K562 (cell line): Measurements from ENCODE around the gene GPR42. TPM values are rescaled to one million over a fixed set of nuclear protein-coding genes. Genes with fewer than 3 reads are reported as not detected.

Source experiments
- ATAC-seq: fragments of 200-7000 bp; cut with Tn5 transposase; 3 replicates; pipeline ENCODE4 v1.9.1; 2020; ENCODE audit warnings: moderate library complexity
- BruUV-seq: library from RNA; stranded (reverse); fragments of 400-500 nt; replicated peaks from 2 replicates; lab custom pipeline; 2021; lab: Mats Ljungman, UMichigan
- CTCF ChIA-PET: fragments of 300-600 bp; formaldehyde crosslinking; extraction: SDS; loops from one replicate; lab custom pipeline; 2021; ENCODE audit warnings: low intra/inter-chr PET ratio; lab: Yijun Ruan, JAX
- POLR2A ChIA-PET: fragments of 300-600, 350-650 bp; sonication (Branson Sonifier 250); formaldehyde crosslinking; extraction: SDS; loops from one replicate; lab custom pipeline; 2021; ENCODE audit warnings: antibody characterized with exemption, inconsistent platforms; lab: Yijun Ruan, JAX
- DNase-seq, 4 experiments: peaks; one replicate each; pipeline versions ENCODE4 v3.0.0 to v3.0.0-alpha.2; 2011 to 2018; ENCODE audit warnings: low spot score in 3 of 4, mixed read lengths in 3 of 4; ENCODE audit errors: extremely low read depth in 1 of 4
- FAIRE-seq: peaks from 2 replicates; lab custom pipeline; 2011; peaks lifted over from hg19 to GRCh38; lab: Jason Lieb, UNC
- H2AFZ ChIP-seq: 2 replicates; pipeline ENCODE4 v1.6.0; 2011; ENCODE audit warnings: low read depth, low read length, control low read depth, inconsistent platforms
- H3K27ac ChIP-seq: fragments of 200-600 bp; 3 replicates; pipeline ENCODE4 v1.8.0; 2011; ENCODE audit warnings: low read depth, mild to moderate bottlenecking, control low read depth, inconsistent platforms, low read length, moderate library complexity, mixed read lengths; ENCODE audit errors: extremely low read depth
- H3K27me3 ChIP-seq, 2 experiments: fragments of 300-600 bp in 1 of 2; 2 replicates in 1 of 2; 3 replicates in 1 of 2; pipeline versions ENCODE4 v1.6.0 to v1.8.0; 2011; ENCODE audit warnings: inconsistent platforms in 2 of 2, low read length in 2 of 2, mild to moderate bottlenecking in 1 of 2, mixed read lengths in 1 of 2, moderate library complexity in 1 of 2; ENCODE audit not compliant: control insufficient read depth in 2 of 2, insufficient read depth in 2 of 2
- H3K36me3 ChIP-seq: fragments of 300-600 bp; 3 replicates; pipeline ENCODE4 v1.8.0; 2011; ENCODE audit warnings: mild to moderate bottlenecking, low read length, inconsistent platforms; ENCODE audit not compliant: control insufficient read depth, insufficient read depth
- H3K4me1 ChIP-seq, 2 experiments: fragments of 200-600 bp in 1 of 2; replicated peaks in 1 of 2; 2 replicates in 1 of 2; 3 replicates in 1 of 2; pipeline versions ENCODE4 v1.5.1 to v1.8.0; 2011; ENCODE audit warnings: inconsistent platforms in 2 of 2, low read length in 2 of 2, mild to moderate bottlenecking in 1 of 2, mixed read lengths in 1 of 2, moderate library complexity in 1 of 2; ENCODE audit not compliant: control insufficient read depth in 2 of 2, insufficient read depth in 2 of 2
- H3K4me2 ChIP-seq: 2 replicates; pipeline ENCODE4 v1.6.1; 2011; ENCODE audit warnings: low read length, control low read depth, inconsistent platforms, mixed read lengths; ENCODE audit not compliant: insufficient read depth
- H3K4me3 ChIP-seq: fragments of 200-600 bp; sonication (generic), shearing (Covaris generic); 2 replicates; pipeline ENCODE4 v1.5.1; 2016; ENCODE audit warnings: control low read depth, inconsistent platforms
- H3K79me2 ChIP-seq: fragments of 200-600 bp; 3 replicates; pipeline ENCODE4 v1.8.0; 2011; ENCODE audit warnings: low read length, inconsistent platforms; ENCODE audit not compliant: control insufficient read depth, insufficient read depth
- H3K9ac ChIP-seq, 2 experiments: 2 replicates each; pipeline versions ENCODE4 v1.6.0 to v1.6.1; 2011; ENCODE audit warnings: low read depth in 2 of 2, low read length in 2 of 2, control low read depth in 1 of 2, inconsistent platforms in 1 of 2, mild to moderate bottlenecking in 1 of 2, mixed read lengths in 1 of 2; ENCODE audit not compliant: insufficient read depth in 1 of 2
- H3K9me1 ChIP-seq: one replicate; pipeline ENCODE4 v1.6.0; 2011; ENCODE audit warnings: inconsistent platforms, mild to moderate bottlenecking, low read length, moderate library complexity; ENCODE audit not compliant: control insufficient read depth, insufficient read depth
- H3K9me3 ChIP-seq: replicated peaks from 2 replicates; pipeline ENCODE4 v1.5.1; 2011; ENCODE audit warnings: low read depth, low read length, inconsistent platforms; ENCODE audit not compliant: control insufficient read depth, insufficient read depth
- H4K20me1 ChIP-seq: replicated peaks from 2 replicates; pipeline ENCODE4 v1.6.1; 2011; ENCODE audit warnings: low read length, inconsistent platforms, mixed read lengths; ENCODE audit not compliant: control insufficient read depth, insufficient read depth
- BRCA1 ChIP-seq, 2 experiments: fragments of 450-650 bp in 1 of 2; sonication (generic) in 1 of 2; formaldehyde crosslinking in 1 of 2; IDR thresholded peaks; 2 replicates each; pipeline versions ENCODE4 v1.5.0 to v1.6.1; 2017 to 2020; ENCODE audit warnings: mild to moderate bottlenecking in 1 of 2, missing genetic modification reagents in 1 of 2
- CBX2 ChIP-seq: fragments of 200-600 bp; sonication (generic); IDR thresholded peaks from one replicate; pipeline ENCODE4 v1.6.1; 2012; ENCODE audit warnings: mild to moderate bottlenecking, low read length, inconsistent platforms; ENCODE audit not compliant: insufficient read depth, poor library complexity, severe bottlenecking
- CHD1 ChIP-seq: fragments of 200-600 bp; sonication (generic); IDR thresholded peaks from one replicate; pipeline ENCODE4 v1.6.1; 2012; ENCODE audit warnings: mild to moderate bottlenecking, moderate library complexity, low read length, inconsistent platforms
- NR2C2 ChIP-seq, 2 experiments: fragments of 200-800 bp in 1 of 2; sonication (Bioruptor generic) in 1 of 2; sonication (generic) in 1 of 2; formaldehyde crosslinking in 1 of 2; IDR thresholded peaks; 2 replicates each; pipeline versions ENCODE4 v1.6.1 to v1.8.0; 2016 to 2022; ENCODE audit warnings: mild to moderate bottlenecking in 1 of 2, missing compliant biosample characterization in 1 of 2, missing genetic modification characterization in 1 of 2, missing genetic modification reagents in 1 of 2
- PHF20 ChIP-seq: fragments of 450-650 bp; IDR thresholded peaks from 2 replicates; pipeline ENCODE4 v1.6.1; 2018; ENCODE audit not compliant: partially characterized antibody
- RB1 ChIP-seq: fragments of 450-650 bp; IDR thresholded peaks from 2 replicates; pipeline ENCODE4 v1.6.1; 2017; ENCODE audit warnings: low read depth, mild to moderate bottlenecking
- WGBS: fragments of 100-300 bp; shearing (Covaris generic); methylation state at CpG from one replicate; pipeline ENCODE4 v1.1.6; 2016; ENCODE audit warnings: low coverage, mixed read lengths; ENCODE audit not compliant: insufficient coverage; ENCODE audit errors: missing lambda C conversion rate; 5-methylcytosine and 5-hydroxymethylcytosine counted together
- in situ Hi-C: fragments of 300-500 bp; cut with MboI; formaldehyde crosslinking; loops from 4 replicates; pipeline ENCODE4 v1.15.0; 2018; ENCODE audit warnings: inconsistent platforms, mixed read lengths
- intact Hi-C: fragments of 100-400 bp; cut with micrococcal nuclease; formaldehyde crosslinking; loops from 2 replicates; pipeline ENCODE4 v1.14.2; 2022
- polyA plus RNA-seq, 8 experiments: library from polyadenylated mRNA; depleted of rRNA in 4 of 8; stranded (reverse) in 5 of 8; unstranded in 3 of 8; fragments of >200 nt; fragmentation: Nextera tagmentation in 2 of 8; fragmentation: Illumina TruSeq in 1 of 8; extraction: Ambion mirVana in 2 of 8; extraction: Trizol in 1 of 8; gene quantifications; 2 replicates each; pipeline versions ENCODE4 v1.2.1 to v1.2.3, GENCODE V29; 2011 to 2014; ENCODE audit warnings: inconsistent platforms in 1 of 8, missing spikeins in 1 of 8
- total RNA-seq, 7 experiments: library from RNA; depleted of rRNA in 6 of 7; stranded (reverse); fragments of >200 nt in 6 of 7; fragmentation: Illumina TruSeq in 2 of 7; extraction: Trizol in 2 of 7; gene quantifications; 2 replicates each; pipeline versions ENCODE4 v1.2.1 to v1.2.3, GENCODE V29; 2011 to 2021; ENCODE audit warnings: low replicate concordance in 1 of 7
- TF ChIP-seq, protein P1 (sequence below): fragments of 450-650 bp; IDR thresholded peaks from 2 replicates; pipeline ENCODE4 v1.6.1; 2018; ENCODE audit not compliant: partially characterized antibody

Gene GPR42
- total and polyA plus RNA-seq, 9 of the 15 experiments (the other 6 are each of a cell fraction or from before 2014, with no cell fraction given) = not detected

DNA sequence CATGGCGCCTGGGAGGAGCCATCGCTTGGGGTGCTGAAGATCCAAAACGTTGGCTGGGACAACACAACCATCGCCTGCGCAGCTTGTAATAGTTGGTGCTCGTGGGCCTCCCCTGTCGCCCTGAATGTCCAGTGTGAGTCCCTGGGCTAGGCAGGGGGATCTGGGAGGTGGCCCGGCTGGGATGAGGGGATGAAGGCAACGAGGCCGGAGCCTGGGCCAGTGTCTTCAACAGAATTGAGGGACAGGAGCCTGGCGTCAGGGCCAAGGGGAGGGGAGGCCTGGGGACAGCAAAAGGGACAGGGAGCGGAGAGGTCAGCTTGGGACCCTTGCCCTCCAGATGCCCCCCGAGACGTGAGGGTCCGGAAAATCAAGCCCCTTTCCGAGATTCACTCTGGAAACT is 29.9 kb upstream of the GPR42 start:
- Histone ChIP-seq H3K4me1 (peaks cover 2 to 21% of the 10 kb centered on the region in 2 experiments; a peak in 2 of 5 replicates), H3K4me2 (no peak overlapping the region), H3K9me3 (no peaks in the 10 kb centered on the region), H3K27me3 (no peaks in the 10 kb centered on the region), H3K9me1 (no peaks in the 10 kb centered on the region), H3K36me3 (no peaks in the 10 kb centered on the region), H3K4me3 (no peak overlapping the region), H3K79me2 (no peaks in the 10 kb centered on the region), H3K9ac (no peak overlapping the region), H3K27ac (no peak overlapping the region), H4K20me1 (no peaks in the 10 kb centered on the region), H2AFZ (no peak overlapping the region)
- DNase-seq (no peak), ATAC-seq (no peak), FAIRE-seq (no peak)
- ChIA-PET POLR2A (interaction anchor here (0.6 to 1.0 kb wide), 2 partner anchors 8 to 438 kb away, joined by 3 to 4 read pairs; no protein-coding TSS in a partner anchor), CTCF (no interaction called here)
- intact Hi-C loops = no loop called here
- WGBS = 28% methylated on average over 16 of the region's 16 CpGs
- no TSS peak for BruUV-seq
- TF ChIP-seq RB1 (no peak), CHD1 (no peak), BRCA1 (IDR thresholded peaks at IDR 0.05) (no peak), BRCA1 (CRISPR knock-in tag; IDR thresholded peaks at IDR 0.05) (no peak), NR2C2 (CRISPR knock-in tag; IDR thresholded peaks at IDR 0.05) (no peak), NR2C2 (tag; IDR thresholded peaks at IDR 0.05) (no peak), PHF20 (no peak), CBX2 (no peak)
- TF ChIP-seq, protein P1, sequence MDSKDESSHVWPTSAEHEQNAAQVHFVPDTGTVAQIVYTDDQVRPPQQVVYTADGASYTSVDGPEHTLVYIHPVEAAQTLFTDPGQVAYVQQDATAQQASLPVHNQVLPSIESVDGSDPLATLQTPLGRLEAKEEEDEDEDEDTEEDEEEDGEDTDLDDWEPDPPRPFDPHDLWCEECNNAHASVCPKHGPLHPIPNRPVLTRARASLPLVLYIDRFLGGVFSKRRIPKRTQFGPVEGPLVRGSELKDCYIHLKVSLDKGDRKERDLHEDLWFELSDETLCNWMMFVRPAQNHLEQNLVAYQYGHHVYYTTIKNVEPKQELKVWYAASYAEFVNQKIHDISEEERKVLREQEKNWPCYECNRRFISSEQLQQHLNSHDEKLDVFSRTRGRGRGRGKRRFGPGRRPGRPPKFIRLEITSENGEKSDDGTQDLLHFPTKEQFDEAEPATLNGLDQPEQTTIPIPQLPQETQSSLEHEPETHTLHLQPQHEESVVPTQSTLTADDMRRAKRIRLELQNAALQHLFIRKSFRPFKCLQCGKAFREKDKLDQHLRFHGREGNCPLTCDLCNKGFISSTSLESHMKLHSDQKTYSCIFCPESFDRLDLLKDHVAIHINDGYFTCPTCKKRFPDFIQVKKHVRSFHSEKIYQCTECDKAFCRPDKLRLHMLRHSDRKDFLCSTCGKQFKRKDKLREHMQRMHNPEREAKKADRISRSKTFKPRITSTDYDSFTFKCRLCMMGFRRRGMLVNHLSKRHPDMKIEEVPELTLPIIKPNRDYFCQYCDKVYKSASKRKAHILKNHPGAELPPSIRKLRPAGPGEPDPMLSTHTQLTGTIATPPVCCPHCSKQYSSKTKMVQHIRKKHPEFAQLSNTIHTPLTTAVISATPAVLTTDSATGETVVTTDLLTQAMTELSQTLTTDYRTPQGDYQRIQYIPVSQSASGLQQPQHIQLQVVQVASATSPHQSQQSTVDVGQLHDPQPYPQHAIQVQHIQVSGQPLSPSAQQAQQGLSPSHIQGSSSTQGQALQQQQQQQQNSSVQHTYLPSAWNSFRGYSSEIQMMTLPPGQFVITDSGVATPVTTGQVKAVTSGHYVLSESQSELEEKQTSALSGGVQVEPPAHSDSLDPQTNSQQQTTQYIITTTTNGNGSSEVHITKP = no peak
- in situ Hi-C loops = no loop called here
